ENCODE data around the gene TMC8.
A peak's percentile ranks its signal among the peaks of the same experiment; 100 is the strongest.
"Not testable (repeated sequence)": the region's sequence is repeated elsewhere in the genome, so short reads cannot be mapped to it uniquely, and the experiment has no call there.

TMC8 gene

DNA sequence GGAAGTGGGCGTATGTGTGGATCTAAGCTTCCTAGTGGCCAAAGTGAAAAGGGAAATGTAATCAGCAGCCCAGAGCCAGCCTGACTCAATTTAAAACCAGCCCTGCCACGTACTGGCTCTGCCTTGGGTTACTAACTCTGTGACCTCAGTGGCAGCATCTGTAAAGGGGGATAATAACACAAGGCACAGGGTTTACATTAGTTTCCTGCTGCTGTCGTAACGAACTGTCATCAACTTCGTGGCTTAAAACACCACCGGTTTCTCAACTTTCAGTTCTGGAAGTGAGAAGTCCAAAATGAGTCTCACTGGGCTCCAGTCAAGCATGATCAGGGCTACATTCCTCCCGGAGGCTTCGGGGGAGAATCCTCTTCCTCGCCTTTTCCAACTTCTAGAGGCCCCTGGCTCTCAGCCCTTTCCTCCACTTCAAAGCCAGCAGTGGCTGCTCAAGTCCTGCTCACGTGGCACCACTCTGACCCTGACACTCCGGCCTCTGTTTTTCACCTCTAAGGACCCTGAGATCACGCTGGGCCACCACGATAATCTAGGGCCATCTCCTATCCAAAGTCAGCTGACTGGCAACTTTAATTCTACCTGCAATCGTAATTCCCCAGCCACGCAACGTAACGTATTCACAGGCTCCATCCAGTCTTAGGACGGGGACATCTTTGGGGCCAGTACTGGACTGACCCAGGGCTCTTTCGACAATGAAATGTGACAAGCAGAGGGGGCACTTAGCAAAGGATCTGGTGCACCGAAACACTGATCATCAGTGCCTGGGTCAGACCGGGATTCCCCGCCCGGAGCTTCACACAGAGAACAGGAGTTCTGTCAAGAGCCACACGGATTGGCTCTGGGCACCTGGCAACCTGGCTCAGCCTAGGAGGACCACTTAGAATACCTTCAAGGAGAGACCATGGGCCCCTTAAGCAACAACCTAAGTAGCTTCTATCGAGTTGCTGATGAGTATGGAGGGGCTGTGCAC is 16.5 kb upstream of the TMC8 start:
- DNase-seq (ENCODE audit: low read depth in 2 of 2) = no peak
- no peak overlapping the region for H3K4me3 ChIP-seq (replicated peaks in 1 of 2; ENCODE audit: low read depth in 2 of 2, low read length in 2 of 2)
- TF ChIP-seq, protein P1, sequence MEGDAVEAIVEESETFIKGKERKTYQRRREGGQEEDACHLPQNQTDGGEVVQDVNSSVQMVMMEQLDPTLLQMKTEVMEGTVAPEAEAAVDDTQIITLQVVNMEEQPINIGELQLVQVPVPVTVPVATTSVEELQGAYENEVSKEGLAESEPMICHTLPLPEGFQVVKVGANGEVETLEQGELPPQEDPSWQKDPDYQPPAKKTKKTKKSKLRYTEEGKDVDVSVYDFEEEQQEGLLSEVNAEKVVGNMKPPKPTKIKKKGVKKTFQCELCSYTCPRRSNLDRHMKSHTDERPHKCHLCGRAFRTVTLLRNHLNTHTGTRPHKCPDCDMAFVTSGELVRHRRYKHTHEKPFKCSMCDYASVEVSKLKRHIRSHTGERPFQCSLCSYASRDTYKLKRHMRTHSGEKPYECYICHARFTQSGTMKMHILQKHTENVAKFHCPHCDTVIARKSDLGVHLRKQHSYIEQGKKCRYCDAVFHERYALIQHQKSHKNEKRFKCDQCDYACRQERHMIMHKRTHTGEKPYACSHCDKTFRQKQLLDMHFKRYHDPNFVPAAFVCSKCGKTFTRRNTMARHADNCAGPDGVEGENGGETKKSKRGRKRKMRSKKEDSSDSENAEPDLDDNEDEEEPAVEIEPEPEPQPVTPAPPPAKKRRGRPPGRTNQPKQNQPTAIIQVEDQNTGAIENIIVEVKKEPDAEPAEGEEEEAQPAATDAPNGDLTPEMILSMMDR (IDR thresholded peaks at IDR 0.05; ENCODE audit: low read depth, low read length) = no peak

DNA sequence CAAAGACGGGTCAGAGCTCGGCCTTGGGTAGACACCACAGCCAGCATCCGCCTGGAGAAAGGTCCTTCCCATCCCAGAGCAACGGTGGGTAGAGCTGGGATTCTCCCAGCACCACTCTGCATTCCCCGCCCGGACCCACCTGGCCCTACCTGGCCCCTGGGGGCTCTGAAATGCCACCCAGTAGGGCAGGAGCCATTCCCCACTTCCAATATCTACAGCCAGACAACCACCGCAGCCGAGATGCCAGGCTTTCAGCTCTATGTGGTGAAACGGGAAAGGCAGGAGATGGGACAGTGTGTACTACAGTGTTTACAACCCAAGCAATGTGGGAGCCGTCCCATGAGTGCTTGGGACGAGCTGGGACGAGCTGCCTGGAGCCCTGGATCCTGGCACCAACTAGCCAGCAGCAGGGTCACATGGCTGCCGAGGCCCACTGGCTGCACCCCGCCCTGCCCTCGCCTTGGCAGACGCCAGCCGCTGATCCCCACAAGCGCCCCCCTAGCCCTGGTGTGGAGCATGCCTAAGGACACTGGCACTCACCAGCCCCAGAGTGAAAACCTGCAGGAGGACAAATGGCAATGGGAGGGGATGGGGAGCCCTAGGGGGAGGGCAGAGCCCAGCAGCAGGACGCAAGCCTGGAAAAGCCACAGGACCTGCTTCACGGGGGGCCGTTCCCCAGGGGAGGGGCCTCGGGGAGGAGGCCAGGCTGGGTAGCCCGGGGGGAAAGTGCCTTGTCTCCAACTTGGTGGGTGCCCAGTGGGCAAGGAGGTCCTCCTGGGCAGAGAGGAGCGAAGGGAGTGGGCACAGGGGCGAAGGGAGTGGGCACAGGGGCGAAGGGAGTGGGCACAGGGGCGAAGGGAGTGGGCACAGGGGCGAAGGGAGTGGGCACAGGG is 15.5 kb upstream of the TMC8 start:
- TF ChIP-seq, protein P1 (IDR thresholded peaks at IDR 0.05; ENCODE audit: low read depth, low read length) = no peak
- DNase-seq (ENCODE audit: low read depth in 2 of 2) = no peak
- no peak overlapping the region for H3K4me3 ChIP-seq (replicated peaks in 1 of 2; ENCODE audit: low read depth in 2 of 2, low read length in 2 of 2)

DNA sequence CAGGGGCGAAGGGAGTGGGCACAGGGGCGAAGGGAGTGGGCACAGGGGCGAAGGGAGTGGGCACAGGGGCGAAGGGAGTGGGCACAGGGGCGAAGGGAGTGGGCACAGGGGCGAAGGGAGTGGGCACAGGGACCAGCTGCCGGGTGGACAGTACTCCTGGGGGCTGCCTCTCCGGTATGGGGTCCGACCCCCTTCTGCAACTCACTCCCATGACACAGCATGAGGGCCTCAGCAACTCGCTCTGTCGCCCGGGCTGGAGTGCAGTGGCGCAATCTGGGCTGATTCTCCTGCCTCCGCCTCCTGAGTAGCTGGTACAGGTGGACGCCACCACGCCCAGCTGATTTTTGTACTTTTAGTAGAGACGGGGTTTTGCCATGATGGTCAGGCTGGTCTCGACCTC is 14.8 kb upstream of the TMC8 start:
- not testable (repeated sequence) for H3K4me3 ChIP-seq (replicated peaks in 1 of 2; ENCODE audit: low read depth in 2 of 2, low read length in 2 of 2); DNase-seq (ENCODE audit: low read depth in 2 of 2)

DNA sequence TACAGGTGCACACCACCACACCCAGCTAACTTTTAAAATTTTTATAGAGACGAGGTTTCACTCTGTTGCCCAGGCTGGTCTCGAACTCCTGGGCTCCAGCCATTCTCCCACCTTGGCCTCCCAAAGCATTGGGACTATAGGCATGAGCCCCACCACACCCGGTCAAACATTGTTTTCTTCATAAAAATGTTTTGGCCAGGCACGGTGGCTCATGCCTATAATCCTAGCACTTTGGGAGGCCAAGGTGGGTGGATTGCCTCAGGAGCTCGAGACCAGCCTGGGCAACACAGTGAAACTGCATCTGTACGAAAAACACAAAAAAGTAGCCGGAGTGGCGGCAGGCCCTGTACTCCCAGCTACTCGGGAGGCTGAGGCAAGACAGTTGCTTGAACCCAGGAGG is 14.2 kb upstream of the TMC8 start:
- DNase-seq (ENCODE audit: low read depth in 2 of 2) = no peak
- TF ChIP-seq, protein P1 (IDR thresholded peaks at IDR 0.05; ENCODE audit: low read depth, low read length) = no peak
- no peak overlapping the region for H3K4me3 ChIP-seq (replicated peaks in 1 of 2; ENCODE audit: low read depth in 2 of 2, low read length in 2 of 2)

DNA sequence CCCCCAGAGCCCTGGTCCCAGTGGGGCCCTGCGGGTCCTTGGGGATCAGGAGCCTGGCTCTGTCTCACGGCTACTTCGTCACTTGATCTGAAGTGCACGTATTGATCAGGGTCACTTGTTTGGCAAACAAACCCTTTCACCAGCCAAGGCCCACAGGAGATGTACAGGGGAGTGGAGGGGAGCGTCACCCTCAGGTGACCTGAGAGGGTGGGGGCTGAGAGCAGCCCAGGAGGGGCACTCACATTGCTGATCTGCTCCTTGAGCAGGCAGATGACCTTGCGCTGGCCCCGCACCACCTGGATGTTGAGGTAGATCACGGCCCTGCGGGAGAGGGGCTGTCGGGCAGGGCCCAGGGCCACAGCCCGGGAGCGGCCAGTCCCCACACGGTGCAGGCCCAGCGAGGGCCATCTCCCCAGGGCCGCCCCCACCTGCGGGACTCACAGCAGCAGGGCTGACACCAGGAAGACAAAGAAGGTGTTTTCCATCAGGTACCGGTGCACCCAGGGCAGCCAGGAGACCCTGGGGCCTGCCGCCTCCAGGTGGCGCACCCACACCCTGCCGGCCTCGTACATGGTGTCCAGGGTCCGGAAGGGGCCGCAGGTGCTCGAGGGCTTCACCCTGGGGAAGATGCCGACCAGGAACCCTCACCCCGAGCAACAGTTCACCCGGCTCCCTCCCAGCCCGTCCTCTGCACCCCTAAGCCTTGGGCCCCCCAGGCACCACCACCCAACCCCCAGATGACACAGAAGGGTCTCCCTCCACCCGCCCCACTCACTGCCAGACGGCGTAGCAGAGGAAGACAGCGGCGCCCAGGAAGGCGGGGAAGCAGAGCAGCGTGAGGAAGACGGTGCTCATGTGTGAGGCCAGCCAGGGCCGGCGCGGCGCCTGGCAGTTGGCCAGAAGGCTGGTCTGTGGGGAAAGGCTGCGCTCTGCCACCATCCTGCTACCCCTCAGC is 13.3 kb upstream of the TMC8 start:
- DNase-seq (ENCODE audit: low read depth in 2 of 2) = no peak
- H3K4me3 ChIP-seq (replicated peaks in 1 of 2; ENCODE audit: low read depth in 2 of 2, low read length in 2 of 2) = no peak overlapping the region
- TF ChIP-seq, protein P1 (IDR thresholded peaks at IDR 0.05; ENCODE audit: low read depth, low read length) = peak; percentile 24

DNA sequence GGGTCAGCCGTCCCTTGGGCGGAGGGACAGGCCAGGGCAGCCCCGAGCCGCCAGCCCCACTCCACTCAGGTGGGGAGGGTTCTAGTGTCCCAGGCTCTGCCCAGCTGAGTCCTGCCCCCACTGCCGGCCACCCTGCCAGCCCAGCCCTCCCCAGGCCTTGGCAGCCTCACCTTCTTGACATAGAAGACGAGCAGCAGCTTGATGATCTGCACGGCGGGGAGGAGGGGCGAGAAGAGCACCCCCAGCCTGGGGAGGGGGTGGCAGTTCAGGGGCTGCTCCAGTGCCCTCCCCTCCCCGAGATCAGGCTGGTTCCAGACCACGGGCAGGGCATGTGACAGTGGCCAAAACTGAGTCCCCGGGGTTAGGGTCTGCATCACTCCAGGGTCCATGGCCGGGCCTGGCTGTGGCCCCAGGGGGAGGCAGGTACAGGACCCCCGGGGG is 11.8 kb upstream of the TMC8 start:
- TF ChIP-seq, protein P1 (IDR thresholded peaks at IDR 0.05; ENCODE audit: low read depth, low read length) = no peak
- no peak for DNase-seq (ENCODE audit: low read depth in 2 of 2)
- no peak overlapping the region for H3K4me3 ChIP-seq (replicated peaks in 1 of 2; ENCODE audit: low read depth in 2 of 2, low read length in 2 of 2)
